ENCODE results near the gene APBB2. TPM values are rescaled to one million over a fixed set of nuclear protein-coding genes. Genes with fewer than 3 reads are reported as not detected.

APBB2 gene
- total and polyA plus RNA-seq, 2 experiments from 2014 or later, result 24.1 to 61.0 TPM

DNA sequence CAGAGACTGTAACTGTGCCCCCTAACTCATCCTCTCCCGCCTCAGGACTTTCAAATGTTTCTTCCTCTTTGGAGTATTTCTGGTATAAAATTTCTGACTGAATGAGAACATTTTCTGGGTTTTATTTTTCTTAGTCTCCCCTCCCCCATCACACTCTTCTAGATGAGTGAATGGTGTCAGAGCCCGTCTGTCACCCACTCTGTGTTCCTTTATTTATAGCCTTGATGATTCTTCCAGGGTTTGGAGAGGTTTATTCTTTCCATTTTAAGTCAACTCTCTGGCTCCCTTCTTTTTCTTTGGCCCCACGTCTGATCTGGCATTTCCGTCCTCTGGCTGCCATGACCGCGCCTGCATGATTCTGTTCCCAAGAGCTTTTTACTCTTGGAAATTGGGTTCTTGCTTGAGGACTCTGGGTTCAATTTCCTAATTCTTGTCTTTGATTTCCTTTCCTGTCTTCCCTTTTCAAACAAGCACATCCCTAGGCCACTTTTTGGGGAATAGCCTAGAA, 335.7 kb downstream of the APBB2 start:
- H3K9ac ChIP-seq, result no peak overlapping the region
- in situ Hi-C loops (cut with MboI), result no loop called here
- 92 to 98% methylated on average over 6 of the region's 6 CpGs for WGBS, 2 experiments (ENCODE audit: low coverage in 1 of 2, low lambda C conversion rate in 2 of 2, missing lambda C conversion rate in 2 of 2)

GRCh38 chr4:40877081-40877480, 337.3 kb downstream of the APBB2 start:
- no peaks in the 10 kb centered on the region for H3K9me2 ChIP-seq (ENCODE audit: insufficient read depth)
- H3F3A ChIP-seq (ENCODE audit: insufficient read depth), result no peaks in the 10 kb centered on the region
- H3K4me1 ChIP-seq (ENCODE audit: insufficient read depth), result no peaks in the 10 kb centered on the region
- H4K20me1 ChIP-seq (ENCODE audit: insufficient read depth), result no peaks in the 10 kb centered on the region
- no peaks in the 10 kb centered on the region for H3K27me3 ChIP-seq (replicated peaks; ENCODE audit: insufficient read depth)
- H3K9me3 ChIP-seq (ENCODE audit: low read depth), result no peaks in the 10 kb centered on the region
- H3K36me3 ChIP-seq (ENCODE audit: low read depth), result peaks cover 11% of the 10 kb centered on the region; the same call in 1 of the 2 replicates
- H3K79me2 ChIP-seq (ENCODE audit: insufficient read depth), result no peaks in the 10 kb centered on the region
- H2AFZ ChIP-seq, result no peak overlapping the region
- no peak overlapping the region for H3K9ac ChIP-seq
- no peak overlapping the region for H3K4me2 ChIP-seq (ENCODE audit: unreplicated experiment)
- no peak for DNase-seq
- H3K4me3 ChIP-seq, result no peak overlapping the region
- TF ChIP-seq EZH2phosphoT487 (IDR thresholded peaks at IDR 0.05; ENCODE audit: insufficient read depth, low read depth), result no peak
- no peak for TF ChIP-seq EZH2 (IDR thresholded peaks at IDR 0.05; ENCODE audit: insufficient read depth, poor library complexity, severe bottlenecking)
- H3K27ac ChIP-seq, result no peak overlapping the region
- 98% methylated on average over 6 of the region's 6 CpGs for WGBS, 2 experiments (ENCODE audit: low coverage in 1 of 2, low lambda C conversion rate in 2 of 2, missing lambda C conversion rate in 2 of 2)
- in situ Hi-C loops (cut with MboI), result no loop called here

More for the DNA sequence above, 335.7 kb downstream of the APBB2 start:
- no peaks in the 10 kb centered on the region for H3K27me3 ChIP-seq (replicated peaks; ENCODE audit: insufficient read depth)
- no peak overlapping the region for H3K27ac ChIP-seq
- H3K9me3 ChIP-seq (ENCODE audit: low read depth), result no peaks in the 10 kb centered on the region
- H3K9me2 ChIP-seq (ENCODE audit: insufficient read depth), result no peaks in the 10 kb centered on the region
- no peaks in the 10 kb centered on the region for H3K79me2 ChIP-seq (ENCODE audit: insufficient read depth)
- no peak for DNase-seq
- H3K4me2 ChIP-seq (ENCODE audit: unreplicated experiment), result no peak overlapping the region
- H3F3A ChIP-seq (ENCODE audit: insufficient read depth), result no peaks in the 10 kb centered on the region
- no peak for TF ChIP-seq EZH2phosphoT487 (IDR thresholded peaks at IDR 0.05; ENCODE audit: insufficient read depth, low read depth)
- TF ChIP-seq EZH2 (IDR thresholded peaks at IDR 0.05; ENCODE audit: insufficient read depth, poor library complexity, severe bottlenecking), result no peak
- no peak overlapping the region for H3K4me3 ChIP-seq
- H3K4me1 ChIP-seq (ENCODE audit: insufficient read depth), result no peaks in the 10 kb centered on the region
- H4K20me1 ChIP-seq (ENCODE audit: insufficient read depth), result no peaks in the 10 kb centered on the region
- H2AFZ ChIP-seq, result no peak overlapping the region
- H3K36me3 ChIP-seq (ENCODE audit: low read depth), result peaks cover 11% of the 10 kb centered on the region; the same call in 1 of the 2 replicates

- H3K27me3 ChIP-seq (replicated peaks; ENCODE audit: insufficient read depth), result no peaks in the 10 kb centered on the region
- DNase-seq, result no peak
- H3K36me3 ChIP-seq (ENCODE audit: low read depth), result peaks cover 7% of the 10 kb centered on the region; the same call in 1 of the 2 replicates
- H3F3A ChIP-seq (ENCODE audit: insufficient read depth), result no peaks in the 10 kb centered on the region
- H3K4me1 ChIP-seq (ENCODE audit: insufficient read depth), result no peaks in the 10 kb centered on the region
- H3K4me2 ChIP-seq (ENCODE audit: unreplicated experiment), result no peak overlapping the region
- no peak overlapping the region for H3K4me3 ChIP-seq
- in situ Hi-C loops (cut with MboI), result no loop called here
- no peak overlapping the region for H3K9ac ChIP-seq
- H4K20me1 ChIP-seq (ENCODE audit: insufficient read depth), result no peaks in the 10 kb centered on the region
- 90 to 94% methylated on average over 1 of the region's 1 CpG for WGBS, 2 experiments (ENCODE audit: low coverage in 1 of 2, low lambda C conversion rate in 2 of 2, missing lambda C conversion rate in 2 of 2)
- no peak for TF ChIP-seq EZH2 (IDR thresholded peaks at IDR 0.05; ENCODE audit: insufficient read depth, poor library complexity, severe bottlenecking)
- TF ChIP-seq EZH2phosphoT487 (IDR thresholded peaks at IDR 0.05; ENCODE audit: insufficient read depth, low read depth), result no peak
- H3K9me2 ChIP-seq (ENCODE audit: insufficient read depth), result no peaks in the 10 kb centered on the region
- H3K9me3 ChIP-seq (ENCODE audit: low read depth), result no peaks in the 10 kb centered on the region
- H3K27ac ChIP-seq, result no peak overlapping the region
- no peak overlapping the region for H2AFZ ChIP-seq
- H3K79me2 ChIP-seq (ENCODE audit: insufficient read depth), result no peaks in the 10 kb centered on the region
Observed at GRCh38 chr4:40875507-40876150, 338.7 kb downstream of the APBB2 start.

- TF ChIP-seq EZH2 (IDR thresholded peaks at IDR 0.05; ENCODE audit: insufficient read depth, poor library complexity, severe bottlenecking) (no peak), EZH2phosphoT487 (IDR thresholded peaks at IDR 0.05; ENCODE audit: insufficient read depth, low read depth) (no peak)
- no peak for DNase-seq
- H4K20me1 ChIP-seq (ENCODE audit: insufficient read depth), result no peaks in the 10 kb centered on the region
- WGBS, 2 experiments (ENCODE audit: low coverage in 1 of 2, low lambda C conversion rate in 2 of 2, missing lambda C conversion rate in 2 of 2), result 79 to 96% methylated on average over 3 of the region's 3 CpGs
- no peaks in the 10 kb centered on the region for H3K36me3 ChIP-seq (ENCODE audit: low read depth)
- no peaks in the 10 kb centered on the region for H3K9me3 ChIP-seq (ENCODE audit: low read depth)
- in situ Hi-C loops (cut with MboI), result no loop called here
- H3K4me3 ChIP-seq, result no peak overlapping the region
- no peak overlapping the region for H3K4me2 ChIP-seq (ENCODE audit: unreplicated experiment)
- H3K79me2 ChIP-seq (ENCODE audit: insufficient read depth), result no peaks in the 10 kb centered on the region
- H3K27me3 ChIP-seq (replicated peaks; ENCODE audit: insufficient read depth), result no peaks in the 10 kb centered on the region
- no peaks in the 10 kb centered on the region for H3K4me1 ChIP-seq (ENCODE audit: insufficient read depth)
- H3F3A ChIP-seq (ENCODE audit: insufficient read depth), result no peaks in the 10 kb centered on the region
- H3K9ac ChIP-seq, result no peak overlapping the region
- H2AFZ ChIP-seq, result no peak overlapping the region
- H3K9me2 ChIP-seq (ENCODE audit: insufficient read depth), result no peaks in the 10 kb centered on the region
- no peak overlapping the region for H3K27ac ChIP-seq
Observed at GRCh38 chr4:40874901-40875300, 339.4 kb downstream of the APBB2 start.
